ENCODE measurements around the gene KCNAB1. TPM values are rescaled to one million over a fixed set of nuclear protein-coding genes. Genes with fewer than 3 reads are reported as not detected.

The KCNAB1 gene
- total RNA-seq, 1 experiment from 2014 or later: 1.0 TPM

DNA sequence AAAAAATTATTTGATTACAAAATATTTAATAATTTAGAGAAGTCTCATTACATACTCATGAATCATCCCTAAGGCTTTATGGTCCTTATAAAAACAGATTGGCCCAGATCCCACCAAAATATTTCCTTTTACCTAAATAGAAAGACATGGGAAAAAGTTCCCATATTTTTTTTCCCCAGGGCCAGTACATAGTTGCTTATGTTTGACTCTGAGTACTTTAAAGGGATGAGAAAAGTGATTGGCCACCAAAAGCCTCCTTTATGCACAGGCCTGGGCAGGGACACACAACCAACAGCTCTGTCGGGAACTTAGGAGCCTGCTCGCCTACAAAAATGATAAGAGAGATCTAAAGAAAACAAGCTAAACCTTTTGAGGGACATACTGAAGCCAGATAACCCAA lies 22.3 kb downstream of the KCNAB1 start:
- ChIA-PET POLR2A (no interaction called here), CTCF (interaction anchor here (1.2 to 2.0 kb wide), 3 partner anchors 31 to 132 kb away, joined by 3 to 4 read pairs (median 4); no protein-coding TSS in a partner anchor)
- no peak overlapping the region for H3K4me3 Mint-ChIP-seq
- no peak for TF ChIP-seq ZNF219 (CRISPR knock-in tag; IDR thresholded peaks at IDR 0.05; ENCODE audit: borderline replicate concordance)
- TF ChIP-seq NFYB (CRISPR knock-in tag; conservative IDR thresholded peaks at IDR 0.05; ENCODE audit: low read depth): no peak
- TF ChIP-seq SMAD3 (CRISPR knock-in tag; IDR thresholded peaks at IDR 0.05; ENCODE audit: borderline replicate concordance): no peak
- TF ChIP-seq JAZF1 (CRISPR knock-in tag; IDR thresholded peaks at IDR 0.05): no peak
- no peak for TF ChIP-seq HMGXB4 (CRISPR knock-in tag; IDR thresholded peaks at IDR 0.05)
- TF ChIP-seq, protein P1, sequence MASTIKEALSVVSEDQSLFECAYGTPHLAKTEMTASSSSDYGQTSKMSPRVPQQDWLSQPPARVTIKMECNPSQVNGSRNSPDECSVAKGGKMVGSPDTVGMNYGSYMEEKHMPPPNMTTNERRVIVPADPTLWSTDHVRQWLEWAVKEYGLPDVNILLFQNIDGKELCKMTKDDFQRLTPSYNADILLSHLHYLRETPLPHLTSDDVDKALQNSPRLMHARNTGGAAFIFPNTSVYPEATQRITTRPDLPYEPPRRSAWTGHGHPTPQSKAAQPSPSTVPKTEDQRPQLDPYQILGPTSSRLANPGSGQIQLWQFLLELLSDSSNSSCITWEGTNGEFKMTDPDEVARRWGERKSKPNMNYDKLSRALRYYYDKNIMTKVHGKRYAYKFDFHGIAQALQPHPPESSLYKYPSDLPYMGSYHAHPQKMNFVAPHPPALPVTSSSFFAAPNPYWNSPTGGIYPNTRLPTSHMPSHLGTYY (CRISPR knock-in tag; IDR thresholded peaks at IDR 0.05): no peak
- TF ChIP-seq FOXJ3 (CRISPR knock-in tag; IDR thresholded peaks at IDR 0.05; ENCODE audit: borderline replicate concordance): no peak
- no peak for TF ChIP-seq SMAD4 (CRISPR knock-in tag; IDR thresholded peaks at IDR 0.05)
- no peak for TF ChIP-seq JUN (CRISPR knock-in tag; IDR thresholded peaks at IDR 0.05)
- TF ChIP-seq CREB1 (CRISPR knock-in tag; IDR thresholded peaks at IDR 0.05): no peak
- no peak for TF ChIP-seq RELA (CRISPR knock-in tag; IDR thresholded peaks at IDR 0.05; ENCODE audit: borderline replicate concordance)
- TF ChIP-seq USF1 (CRISPR knock-in tag; IDR thresholded peaks at IDR 0.05): no peak
- TF ChIP-seq, protein P2, sequence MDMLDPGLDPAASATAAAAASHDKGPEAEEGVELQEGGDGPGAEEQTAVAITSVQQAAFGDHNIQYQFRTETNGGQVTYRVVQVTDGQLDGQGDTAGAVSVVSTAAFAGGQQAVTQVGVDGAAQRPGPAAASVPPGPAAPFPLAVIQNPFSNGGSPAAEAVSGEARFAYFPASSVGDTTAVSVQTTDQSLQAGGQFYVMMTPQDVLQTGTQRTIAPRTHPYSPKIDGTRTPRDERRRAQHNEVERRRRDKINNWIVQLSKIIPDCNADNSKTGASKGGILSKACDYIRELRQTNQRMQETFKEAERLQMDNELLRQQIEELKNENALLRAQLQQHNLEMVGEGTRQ (CRISPR knock-in tag; IDR thresholded peaks at IDR 0.05): no peak
- no peak for TF ChIP-seq ETV6 (CRISPR knock-in tag; IDR thresholded peaks at IDR 0.05)
- TF ChIP-seq ZNF416 (CRISPR knock-in tag; IDR thresholded peaks at IDR 0.05): no peak
- no peak for TF ChIP-seq AR (CRISPR knock-in tag; IDR thresholded peaks at IDR 0.05)
- H3K4me1 Mint-ChIP-seq: no peaks in the 10 kb centered on the region
- no peaks in the 10 kb centered on the region for H3K9me3 Mint-ChIP-seq
- no peak for DNase-seq (ENCODE audit: low spot score)
- no peaks in the 10 kb centered on the region for H3K27me3 Mint-ChIP-seq (ENCODE audit: low read depth)
- no peak for ATAC-seq
- H3K36me3 Mint-ChIP-seq: no peaks in the 10 kb centered on the region
- H3K27ac Mint-ChIP-seq: no peak overlapping the region

DNA sequence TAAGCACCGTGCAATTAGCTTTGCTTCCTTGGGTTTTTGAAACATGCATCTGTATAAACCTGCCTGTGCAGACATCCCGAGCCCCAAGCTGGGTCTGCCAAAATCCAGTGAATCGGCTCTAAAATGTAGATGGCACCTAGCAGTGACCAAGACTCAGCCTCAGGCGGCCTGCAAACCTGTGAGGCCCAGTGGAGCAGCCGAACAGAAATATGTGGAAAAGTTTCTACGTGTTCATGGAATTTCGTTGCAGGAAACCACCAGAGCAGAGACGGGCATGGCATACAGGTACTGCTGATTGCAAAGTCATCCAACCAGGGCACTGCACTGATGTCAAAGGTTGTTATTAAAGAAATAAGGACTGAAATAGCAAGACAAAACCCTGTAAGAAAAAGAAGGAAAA lies 22.8 kb downstream of the KCNAB1 start:
- Mint-ChIP-seq H3K9me3 (no peaks in the 10 kb centered on the region), H3K27ac (no peak overlapping the region)
- ATAC-seq: no peak

More for the DNA sequence above, 22.8 kb downstream of the KCNAB1 start:
- DNase-seq (ENCODE audit: low spot score): no peak
- H3K36me3 Mint-ChIP-seq: no peaks in the 10 kb centered on the region
- ChIA-PET CTCF (interaction anchor here (0.6 to 2.0 kb wide), 4 partner anchors 31 to 934 kb away, joined by 3 to 6 read pairs (median 4); no protein-coding TSS in a partner anchor), POLR2A (no interaction called here)
- H3K27me3 Mint-ChIP-seq (ENCODE audit: low read depth): no peaks in the 10 kb centered on the region
- no peak overlapping the region for H3K4me3 Mint-ChIP-seq
- no peak for TF ChIP-seq USF1 (CRISPR knock-in tag; IDR thresholded peaks at IDR 0.05)
- TF ChIP-seq, protein P3, sequence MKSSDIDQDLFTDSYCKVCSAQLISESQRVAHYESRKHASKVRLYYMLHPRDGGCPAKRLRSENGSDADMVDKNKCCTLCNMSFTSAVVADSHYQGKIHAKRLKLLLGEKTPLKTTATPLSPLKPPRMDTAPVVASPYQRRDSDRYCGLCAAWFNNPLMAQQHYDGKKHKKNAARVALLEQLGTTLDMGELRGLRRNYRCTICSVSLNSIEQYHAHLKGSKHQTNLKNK (CRISPR knock-in tag; IDR thresholded peaks at IDR 0.05): no peak
- TF ChIP-seq, protein P4, sequence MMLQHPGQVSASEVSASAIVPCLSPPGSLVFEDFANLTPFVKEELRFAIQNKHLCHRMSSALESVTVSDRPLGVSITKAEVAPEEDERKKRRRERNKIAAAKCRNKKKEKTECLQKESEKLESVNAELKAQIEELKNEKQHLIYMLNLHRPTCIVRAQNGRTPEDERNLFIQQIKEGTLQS (CRISPR knock-in tag; conservative IDR thresholded peaks at IDR 0.05): no peak
- no peak for TF ChIP-seq TEAD4 (CRISPR knock-in tag; IDR thresholded peaks at IDR 0.05)
- H3K4me1 Mint-ChIP-seq: no peaks in the 10 kb centered on the region

All from WTC11 (cell line).